CD4-positive, alpha-beta T cell (primary cell): ENCODE data around the gene TIMM23. TPM values are rescaled to one million over a fixed set of nuclear protein-coding genes. Genes with fewer than 3 reads are reported as not detected.

Experiments
- ATAC-seq: fragments of 200-7000 bp; cut with Tn5 transposase; one replicate; pipeline ENCODE4 v1.10.0; 2022; ENCODE audit warnings: mild to moderate bottlenecking; ENCODE audit not compliant: poor library complexity
- CTCF ChIA-PET: fragments of 350-600 bp; sonication (Branson Sonifier 250); formaldehyde crosslinking; loops from one replicate; lab custom pipeline; 2021; ENCODE audit warnings: antibody characterized with exemption, inconsistent platforms; lab: Charles Lee
- POLR2A ChIA-PET: fragments of 350-600 bp; sonication (Branson Sonifier 250); formaldehyde crosslinking; loops from one replicate; lab custom pipeline; 2021; ENCODE audit warnings: antibody characterized with exemption, inconsistent platforms; lab: Charles Lee
- DNase-seq, 14 experiments: peaks; one replicate each; pipeline ENCODE4 v3.0.0-alpha.2; 2013 to 2020; ENCODE audit warnings: mixed read lengths in 2 of 14
- H3K27ac ChIP-seq, 2 donors: one replicate each; pipeline versions ENCODE4 v1.5.1 to v1.7.0; 2013; ENCODE audit warnings: low read length in 2 of 2, low read depth in 1 of 2, mild to moderate bottlenecking in 1 of 2
- H3K27me3 ChIP-seq, 2 experiments: 1 replicate in 1 of 2; 2 replicates in 1 of 2; pipeline versions ENCODE4 v1.6.1 to v1.7.0; 2013; ENCODE audit warnings: low read length in 2 of 2, control low read depth in 1 of 2, mild to moderate bottlenecking in 1 of 2, moderate library complexity in 1 of 2; ENCODE audit not compliant: insufficient read depth in 2 of 2, control insufficient read depth in 1 of 2
- H3K36me3 ChIP-seq: one replicate; pipeline ENCODE4 v1.6.1; 2013; ENCODE audit warnings: low read length, control low read depth; ENCODE audit not compliant: insufficient read depth
- H3K4me1 ChIP-seq: one replicate; pipeline ENCODE4 v1.6.1; 2013; ENCODE audit warnings: low read length, control low read depth; ENCODE audit not compliant: insufficient read depth
- H3K4me3 ChIP-seq: one replicate; pipeline ENCODE4 v1.5.1; 2013; ENCODE audit warnings: mild to moderate bottlenecking, low read length, moderate library complexity
- H3K9me3 ChIP-seq, 2 experiments: 1 replicate in 1 of 2; 2 replicates in 1 of 2; pipeline versions ENCODE4 v1.6.1 to v1.7.0; 2013; ENCODE audit warnings: low read length in 2 of 2, mild to moderate bottlenecking in 2 of 2, control low read depth in 1 of 2, moderate library complexity in 1 of 2; ENCODE audit not compliant: control insufficient read depth in 1 of 2, insufficient read depth in 1 of 2
- H3K27ac Mint-ChIP-seq: one replicate; pipeline ENCODE4 v1.8.0; 2020; ENCODE audit warnings: mixed read lengths
- H3K27me3 Mint-ChIP-seq: one replicate; pipeline ENCODE4 v1.8.0; 2021; ENCODE audit warnings: mixed read lengths
- H3K36me3 Mint-ChIP-seq: one replicate; pipeline ENCODE4 v1.8.0; 2021; ENCODE audit warnings: low read depth, mixed read lengths
- H3K4me1 Mint-ChIP-seq: one replicate; pipeline ENCODE4 v1.8.0; 2021; ENCODE audit warnings: low read depth, mixed read lengths
- H3K4me3 Mint-ChIP-seq: one replicate; pipeline ENCODE4 v1.8.0; 2020; ENCODE audit warnings: mild to moderate bottlenecking, mixed read lengths
- H3K9me3 Mint-ChIP-seq: one replicate; pipeline ENCODE4 v1.8.0; 2020; ENCODE audit warnings: mixed read lengths
- intact Hi-C, 2 experiments: fragments of 100-400 bp; cut with DNase I in 1 of 2; cut with micrococcal nuclease in 1 of 2; formaldehyde crosslinking; loops; one replicate each; pipeline versions ENCODE4 v1.15.1 to v1.9.0; 2023 to 2025; cut with DNase I, micrococcal nuclease
- total RNA-seq, 174 experiments: library from RNA in 2 of 174; stranded (reverse) in 2 of 174; gene quantifications; one replicate each; pipeline ENCODE4 v1.2.3 and lab custom pipeline; 2021 to 2026
- TF ChIP-seq, protein P1 (sequence below): fragments of 200-600 bp; IDR thresholded peaks from one replicate; pipeline ENCODE4 v1.8.0; 2022; ENCODE audit warnings: antibody characterized with exemption, mild to moderate bottlenecking

The TIMM23 gene
- total RNA-seq, 2 experiments from 2014 or later = 32.2 to 32.9 TPM

DNA sequence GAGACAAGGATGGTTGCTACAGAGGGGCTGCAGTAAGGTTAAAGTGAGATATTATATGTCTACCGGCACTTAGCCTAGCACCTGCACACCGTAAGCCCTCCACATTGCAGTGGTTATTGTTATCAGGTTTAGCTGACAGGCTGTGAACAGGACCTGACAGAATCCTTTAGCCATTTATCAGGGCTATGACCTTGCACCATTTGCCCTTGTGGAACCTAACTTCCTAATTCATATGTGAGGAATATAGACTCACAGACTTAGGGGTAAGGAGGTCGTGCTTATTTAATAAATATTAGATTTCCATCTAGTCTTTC is 48.0 kb downstream of the TIMM23 start:
- H3K4me1 ChIP-seq = peaks cover 44% of the 10 kb centered on the region
- Mint-ChIP-seq H3K9me3 (no peaks in the 10 kb centered on the region), H3K27ac (peak overlapping the region; percentile 75), H3K4me1 (peaks cover 83% of the 10 kb centered on the region), H3K27me3 (no peaks in the 10 kb centered on the region), H3K36me3 (peaks cover 18% of the 10 kb centered on the region), H3K4me3 (peak overlapping the region; percentile 32)
- H3K4me3 ChIP-seq = peak overlapping the region; percentile 6
- no peaks in the 10 kb centered on the region for H3K9me3 ChIP-seq
- H3K27me3 ChIP-seq = no peaks in the 10 kb centered on the region
- ChIA-PET CTCF (interaction anchor here (0.8 kb wide), 1 partner anchor 8 kb away, joined by 3 read pairs; no protein-coding TSS in a partner anchor), POLR2A (interaction anchor here (1.7 to 2.9 kb wide), 2 partner anchors 9 to 16 kb away, joined by 4 to 16 read pairs; partner anchors contain the start of gene NCOA4)
- H3K36me3 ChIP-seq = peaks cover 17% of the 10 kb centered on the region
- DNase-seq (no peak), ATAC-seq (no peak)
- H3K27ac ChIP-seq = peak overlapping the region in 1 of 2 donors; percentile 7
- TF ChIP-seq, protein P1, sequence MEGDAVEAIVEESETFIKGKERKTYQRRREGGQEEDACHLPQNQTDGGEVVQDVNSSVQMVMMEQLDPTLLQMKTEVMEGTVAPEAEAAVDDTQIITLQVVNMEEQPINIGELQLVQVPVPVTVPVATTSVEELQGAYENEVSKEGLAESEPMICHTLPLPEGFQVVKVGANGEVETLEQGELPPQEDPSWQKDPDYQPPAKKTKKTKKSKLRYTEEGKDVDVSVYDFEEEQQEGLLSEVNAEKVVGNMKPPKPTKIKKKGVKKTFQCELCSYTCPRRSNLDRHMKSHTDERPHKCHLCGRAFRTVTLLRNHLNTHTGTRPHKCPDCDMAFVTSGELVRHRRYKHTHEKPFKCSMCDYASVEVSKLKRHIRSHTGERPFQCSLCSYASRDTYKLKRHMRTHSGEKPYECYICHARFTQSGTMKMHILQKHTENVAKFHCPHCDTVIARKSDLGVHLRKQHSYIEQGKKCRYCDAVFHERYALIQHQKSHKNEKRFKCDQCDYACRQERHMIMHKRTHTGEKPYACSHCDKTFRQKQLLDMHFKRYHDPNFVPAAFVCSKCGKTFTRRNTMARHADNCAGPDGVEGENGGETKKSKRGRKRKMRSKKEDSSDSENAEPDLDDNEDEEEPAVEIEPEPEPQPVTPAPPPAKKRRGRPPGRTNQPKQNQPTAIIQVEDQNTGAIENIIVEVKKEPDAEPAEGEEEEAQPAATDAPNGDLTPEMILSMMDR = no peak
- intact Hi-C loops = no loop called here

- ATAC-seq (peak; percentile 94), DNase-seq (peak; percentile 57 to 92 (median 72))
- TF ChIP-seq, protein P1 = no peak
- ChIA-PET POLR2A (interaction anchor here (0.6 kb wide), 1 partner anchor 51 kb away, joined by 3 read pairs; the partner anchor contains the start of gene TIMM23), CTCF (interaction anchor here (1.0 kb wide), 1 partner anchor 40 kb away, joined by 3 read pairs; no protein-coding TSS in a partner anchor)
- H3K27ac Mint-ChIP-seq = peak overlapping the region; percentile 75
- H3K36me3 Mint-ChIP-seq = peaks cover 23% of the 10 kb centered on the region
- H3K4me3 Mint-ChIP-seq = peak overlapping the region; percentile 81
- Histone ChIP-seq H3K27ac (peak overlapping the region; percentile 3 to 20), H3K27me3 (no peaks in the 10 kb centered on the region), H3K4me3 (peak overlapping the region; percentile 63), H3K36me3 (peaks cover 7% of the 10 kb centered on the region), H3K9me3 (no peaks in the 10 kb centered on the region), H3K4me1 (peaks cover 58% of the 10 kb centered on the region)
- H3K9me3 Mint-ChIP-seq = no peaks in the 10 kb centered on the region
- H3K27me3 Mint-ChIP-seq = no peaks in the 10 kb centered on the region
- peaks cover 95% of the 10 kb centered on the region for H3K4me1 Mint-ChIP-seq
- intact Hi-C loops = no loop called here
Measured at GRCh38 chr10:46022978-46023702, 50.9 kb downstream of the TIMM23 start.

DNA sequence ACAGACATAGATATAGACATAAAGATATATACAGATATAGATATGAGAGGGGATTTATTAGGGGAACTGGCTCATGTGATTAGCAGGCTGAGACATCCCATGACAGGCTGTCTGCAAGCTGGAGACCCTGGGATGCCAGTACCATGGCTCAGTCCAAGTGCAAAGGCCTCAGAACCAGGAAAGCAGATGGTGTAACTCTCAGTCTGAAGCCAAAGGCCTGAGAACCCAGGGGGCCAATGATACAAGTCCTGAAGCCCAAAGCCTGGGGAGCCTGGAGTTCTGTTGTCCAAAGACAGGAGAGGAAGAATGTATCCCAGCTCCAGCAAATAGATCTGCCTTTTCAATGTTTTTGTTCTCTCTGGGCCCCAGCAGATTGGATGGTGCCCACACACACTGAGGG is 52.7 kb downstream of the TIMM23 start:
- no peaks in the 10 kb centered on the region for H3K27me3 ChIP-seq
- ChIA-PET CTCF (interaction anchor here (0.5 kb wide), 1 partner anchor 77 kb away, joined by 5 read pairs; no protein-coding TSS in a partner anchor), POLR2A (no interaction called here)
- no peak overlapping the region for H3K4me3 ChIP-seq
- TF ChIP-seq, protein P1 = no peak
- peaks cover 62% of the 10 kb centered on the region for H3K4me1 ChIP-seq
- intact Hi-C loops = loop anchor here in 1 of 2 experiments (5.0 kb wide), 2 partner anchors 38 to 793 kb away; no protein-coding TSS in a partner anchor
- H3K27ac ChIP-seq = no peak overlapping the region
- Mint-ChIP-seq H3K27ac (peak overlapping the region; percentile 75), H3K4me1 (peaks cover 95% of the 10 kb centered on the region), H3K27me3 (no peaks in the 10 kb centered on the region), H3K36me3 (peaks cover 34% of the 10 kb centered on the region), H3K4me3 (peak overlapping the region; percentile 81), H3K9me3 (no peaks in the 10 kb centered on the region)
- H3K9me3 ChIP-seq = no peaks in the 10 kb centered on the region
- H3K36me3 ChIP-seq = peaks cover 4% of the 10 kb centered on the region
- DNase-seq (no peak), ATAC-seq (no peak)
